NB4 (cell line): ENCODE measurements around the gene DIPK1C.

Experiments used
- DNase-seq: peaks from one replicate; pipeline ENCODE4 v3.0.0; 2010; ENCODE audit warnings: low read depth
- H3K4me3 ChIP-seq: one replicate; pipeline ENCODE4 v1.5.1; 2011; ENCODE audit warnings: mild to moderate bottlenecking, low read depth, low read length, moderate library complexity
- MYC ChIP-seq: IDR thresholded peaks from 2 replicates; pipeline ENCODE4 v1.6.1; 2011; ENCODE audit warnings: low read depth, low read length
- POLR2A ChIP-seq: IDR thresholded peaks from 2 replicates; pipeline ENCODE4 v1.6.1; 2011; ENCODE audit warnings: mild to moderate bottlenecking; ENCODE audit not compliant: insufficient read length; ENCODE audit errors: extremely low read depth
- TF ChIP-seq, protein P1 (sequence below): IDR thresholded peaks from 2 replicates; pipeline ENCODE4 v1.6.1; 2011; ENCODE audit warnings: low read depth, low read length
- TF ChIP-seq, protein P2 (sequence below): IDR thresholded peaks from one replicate; pipeline ENCODE4 v1.5.1; 2012; ENCODE audit warnings: low read depth, low read length

The DIPK1C gene

GRCh38 chr18:74413836-74414235, 43.3 kb downstream of the DIPK1C start:
- H3K4me3 ChIP-seq, result no peak overlapping the region
- no peak for TF ChIP-seq POLR2A
- TF ChIP-seq, protein P1, sequence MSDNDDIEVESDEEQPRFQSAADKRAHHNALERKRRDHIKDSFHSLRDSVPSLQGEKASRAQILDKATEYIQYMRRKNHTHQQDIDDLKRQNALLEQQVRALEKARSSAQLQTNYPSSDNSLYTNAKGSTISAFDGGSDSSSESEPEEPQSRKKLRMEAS, result no peak
- TF ChIP-seq, protein P2, sequence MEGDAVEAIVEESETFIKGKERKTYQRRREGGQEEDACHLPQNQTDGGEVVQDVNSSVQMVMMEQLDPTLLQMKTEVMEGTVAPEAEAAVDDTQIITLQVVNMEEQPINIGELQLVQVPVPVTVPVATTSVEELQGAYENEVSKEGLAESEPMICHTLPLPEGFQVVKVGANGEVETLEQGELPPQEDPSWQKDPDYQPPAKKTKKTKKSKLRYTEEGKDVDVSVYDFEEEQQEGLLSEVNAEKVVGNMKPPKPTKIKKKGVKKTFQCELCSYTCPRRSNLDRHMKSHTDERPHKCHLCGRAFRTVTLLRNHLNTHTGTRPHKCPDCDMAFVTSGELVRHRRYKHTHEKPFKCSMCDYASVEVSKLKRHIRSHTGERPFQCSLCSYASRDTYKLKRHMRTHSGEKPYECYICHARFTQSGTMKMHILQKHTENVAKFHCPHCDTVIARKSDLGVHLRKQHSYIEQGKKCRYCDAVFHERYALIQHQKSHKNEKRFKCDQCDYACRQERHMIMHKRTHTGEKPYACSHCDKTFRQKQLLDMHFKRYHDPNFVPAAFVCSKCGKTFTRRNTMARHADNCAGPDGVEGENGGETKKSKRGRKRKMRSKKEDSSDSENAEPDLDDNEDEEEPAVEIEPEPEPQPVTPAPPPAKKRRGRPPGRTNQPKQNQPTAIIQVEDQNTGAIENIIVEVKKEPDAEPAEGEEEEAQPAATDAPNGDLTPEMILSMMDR, result no peak
- no peak for TF ChIP-seq MYC
- no peak for DNase-seq

- no peak overlapping the region for H3K4me3 ChIP-seq
- DNase-seq, result no peak
- no peak for TF ChIP-seq MYC
- TF ChIP-seq, protein P1, result no peak
- TF ChIP-seq, protein P2, result no peak
- TF ChIP-seq POLR2A, result no peak
Measured at GRCh38 chr18:74412116-74412880, 44.8 kb downstream of the DIPK1C start.

- no peak for DNase-seq
- TF ChIP-seq POLR2A (no peak), MYC (no peak)
- TF ChIP-seq, protein P2, result no peak
- TF ChIP-seq, protein P1, result no peak
- H3K4me3 ChIP-seq, result no peak overlapping the region
Measured at GRCh38 chr18:74411475-74411874, 45.6 kb downstream of the DIPK1C start.

- DNase-seq, result no peak
- TF ChIP-seq, protein P2, result no peak
- TF ChIP-seq MYC (no peak), POLR2A (no peak)
- TF ChIP-seq, protein P1, result no peak
- H3K4me3 ChIP-seq, result no peak overlapping the region
Measured at GRCh38 chr18:74410441-74410992, 46.6 kb downstream of the DIPK1C start.

- H3K4me3 ChIP-seq, result no peak overlapping the region
- TF ChIP-seq, protein P1, result no peak
- TF ChIP-seq POLR2A (no peak), MYC (no peak)
- TF ChIP-seq, protein P2, result no peak
- DNase-seq, result no peak
Measured at GRCh38 chr18:74407888-74408287, 49.2 kb downstream of the DIPK1C start.
